K562 (cell line): ENCODE data around the gene MYL11. TPM values are rescaled to one million over a fixed set of nuclear protein-coding genes. Genes with fewer than 3 reads are reported as not detected.

Source experiments
- BRD9 ChIP-seq: fragments of 450-650 bp; IDR thresholded peaks from 2 replicates; pipeline ENCODE4 v1.6.1; 2018; ENCODE audit warnings: low read depth; ENCODE audit not compliant: partially characterized antibody
- KAT2B ChIP-seq: IDR thresholded peaks from one replicate; pipeline ENCODE4 v1.6.1; 2012; ENCODE audit warnings: low read depth, mild to moderate bottlenecking, control low read depth, inconsistent platforms, low read length, moderate library complexity
- NCOA2 ChIP-seq, 2 experiments: fragments of 450-650 bp; IDR thresholded peaks; 2 replicates each; pipeline ENCODE4 v1.6.1; 2018; ENCODE audit warnings: mild to moderate bottlenecking in 2 of 2, moderate library complexity in 1 of 2; ENCODE audit not compliant: partially characterized antibody in 2 of 2
- RB1 ChIP-seq: fragments of 450-650 bp; IDR thresholded peaks from 2 replicates; pipeline ENCODE4 v1.6.1; 2017; ENCODE audit warnings: low read depth, mild to moderate bottlenecking
- polyA plus RNA-seq, 8 experiments: library from polyadenylated mRNA; depleted of rRNA in 4 of 8; stranded (reverse) in 5 of 8; unstranded in 3 of 8; fragments of >200 nt; fragmentation: Nextera tagmentation in 2 of 8; fragmentation: Illumina TruSeq in 1 of 8; extraction: Ambion mirVana in 2 of 8; extraction: Trizol in 1 of 8; gene quantifications; 2 replicates each; pipeline versions ENCODE4 v1.2.1 to v1.2.3, GENCODE V29; 2011 to 2014; ENCODE audit warnings: inconsistent platforms in 1 of 8, missing spikeins in 1 of 8
- total RNA-seq, 7 experiments: library from RNA; depleted of rRNA in 6 of 7; stranded (reverse); fragments of >200 nt in 6 of 7; fragmentation: Illumina TruSeq in 2 of 7; extraction: Trizol in 2 of 7; gene quantifications; 2 replicates each; pipeline versions ENCODE4 v1.2.1 to v1.2.3, GENCODE V29; 2011 to 2021; ENCODE audit warnings: low replicate concordance in 1 of 7
- TF ChIP-seq, protein P1 (sequence below): fragments of 450-650 bp; IDR thresholded peaks from 2 replicates; pipeline ENCODE4 v1.6.1; 2016; ENCODE audit warnings: mild to moderate bottlenecking, moderate library complexity
- TF ChIP-seq, protein P2 (sequence below), 2 experiments: fragments of 450-650 bp in 1 of 2; sonication (generic) in 1 of 2; formaldehyde crosslinking in 1 of 2; IDR thresholded peaks; 2 replicates each; pipeline versions ENCODE4 v1.7.1 to v1.9.0; 2016 to 2022; ENCODE audit warnings: inconsistent platforms in 1 of 2, mild to moderate bottlenecking in 1 of 2, missing genetic modification reagents in 1 of 2
- TF ChIP-seq, protein P3 (sequence below): fragments of 250-450 bp; sonication (Bioruptor Pico); IDR thresholded peaks from 2 replicates; pipeline ENCODE4 v1.8.0; 2022; ENCODE audit warnings: moderate library complexity, mild to moderate bottlenecking, inconsistent platforms

The MYL11 gene
- total and polyA plus RNA-seq, 9 of the 15 experiments (the other 6 are each of a cell fraction or from before 2014, with no cell fraction given) = 0.31 to 1.5 (median 0.73) TPM; not detected in 4

DNA sequence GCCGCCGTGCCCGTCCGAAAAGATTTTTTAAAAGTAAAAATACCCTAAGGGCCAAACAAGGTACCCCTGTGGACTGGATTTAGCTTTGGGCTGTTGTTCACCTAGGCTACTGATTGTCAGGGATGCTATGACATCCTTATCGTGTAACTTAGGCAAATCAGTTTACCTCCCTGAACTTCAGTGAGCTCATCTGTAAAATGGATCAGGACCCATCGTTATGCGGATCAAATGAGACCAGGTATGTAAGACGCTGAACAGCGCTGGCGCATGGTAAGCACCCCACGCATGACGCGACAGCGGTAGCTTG is 32.1 kb downstream of the MYL11 start (continued):
- TF ChIP-seq, protein P1, sequence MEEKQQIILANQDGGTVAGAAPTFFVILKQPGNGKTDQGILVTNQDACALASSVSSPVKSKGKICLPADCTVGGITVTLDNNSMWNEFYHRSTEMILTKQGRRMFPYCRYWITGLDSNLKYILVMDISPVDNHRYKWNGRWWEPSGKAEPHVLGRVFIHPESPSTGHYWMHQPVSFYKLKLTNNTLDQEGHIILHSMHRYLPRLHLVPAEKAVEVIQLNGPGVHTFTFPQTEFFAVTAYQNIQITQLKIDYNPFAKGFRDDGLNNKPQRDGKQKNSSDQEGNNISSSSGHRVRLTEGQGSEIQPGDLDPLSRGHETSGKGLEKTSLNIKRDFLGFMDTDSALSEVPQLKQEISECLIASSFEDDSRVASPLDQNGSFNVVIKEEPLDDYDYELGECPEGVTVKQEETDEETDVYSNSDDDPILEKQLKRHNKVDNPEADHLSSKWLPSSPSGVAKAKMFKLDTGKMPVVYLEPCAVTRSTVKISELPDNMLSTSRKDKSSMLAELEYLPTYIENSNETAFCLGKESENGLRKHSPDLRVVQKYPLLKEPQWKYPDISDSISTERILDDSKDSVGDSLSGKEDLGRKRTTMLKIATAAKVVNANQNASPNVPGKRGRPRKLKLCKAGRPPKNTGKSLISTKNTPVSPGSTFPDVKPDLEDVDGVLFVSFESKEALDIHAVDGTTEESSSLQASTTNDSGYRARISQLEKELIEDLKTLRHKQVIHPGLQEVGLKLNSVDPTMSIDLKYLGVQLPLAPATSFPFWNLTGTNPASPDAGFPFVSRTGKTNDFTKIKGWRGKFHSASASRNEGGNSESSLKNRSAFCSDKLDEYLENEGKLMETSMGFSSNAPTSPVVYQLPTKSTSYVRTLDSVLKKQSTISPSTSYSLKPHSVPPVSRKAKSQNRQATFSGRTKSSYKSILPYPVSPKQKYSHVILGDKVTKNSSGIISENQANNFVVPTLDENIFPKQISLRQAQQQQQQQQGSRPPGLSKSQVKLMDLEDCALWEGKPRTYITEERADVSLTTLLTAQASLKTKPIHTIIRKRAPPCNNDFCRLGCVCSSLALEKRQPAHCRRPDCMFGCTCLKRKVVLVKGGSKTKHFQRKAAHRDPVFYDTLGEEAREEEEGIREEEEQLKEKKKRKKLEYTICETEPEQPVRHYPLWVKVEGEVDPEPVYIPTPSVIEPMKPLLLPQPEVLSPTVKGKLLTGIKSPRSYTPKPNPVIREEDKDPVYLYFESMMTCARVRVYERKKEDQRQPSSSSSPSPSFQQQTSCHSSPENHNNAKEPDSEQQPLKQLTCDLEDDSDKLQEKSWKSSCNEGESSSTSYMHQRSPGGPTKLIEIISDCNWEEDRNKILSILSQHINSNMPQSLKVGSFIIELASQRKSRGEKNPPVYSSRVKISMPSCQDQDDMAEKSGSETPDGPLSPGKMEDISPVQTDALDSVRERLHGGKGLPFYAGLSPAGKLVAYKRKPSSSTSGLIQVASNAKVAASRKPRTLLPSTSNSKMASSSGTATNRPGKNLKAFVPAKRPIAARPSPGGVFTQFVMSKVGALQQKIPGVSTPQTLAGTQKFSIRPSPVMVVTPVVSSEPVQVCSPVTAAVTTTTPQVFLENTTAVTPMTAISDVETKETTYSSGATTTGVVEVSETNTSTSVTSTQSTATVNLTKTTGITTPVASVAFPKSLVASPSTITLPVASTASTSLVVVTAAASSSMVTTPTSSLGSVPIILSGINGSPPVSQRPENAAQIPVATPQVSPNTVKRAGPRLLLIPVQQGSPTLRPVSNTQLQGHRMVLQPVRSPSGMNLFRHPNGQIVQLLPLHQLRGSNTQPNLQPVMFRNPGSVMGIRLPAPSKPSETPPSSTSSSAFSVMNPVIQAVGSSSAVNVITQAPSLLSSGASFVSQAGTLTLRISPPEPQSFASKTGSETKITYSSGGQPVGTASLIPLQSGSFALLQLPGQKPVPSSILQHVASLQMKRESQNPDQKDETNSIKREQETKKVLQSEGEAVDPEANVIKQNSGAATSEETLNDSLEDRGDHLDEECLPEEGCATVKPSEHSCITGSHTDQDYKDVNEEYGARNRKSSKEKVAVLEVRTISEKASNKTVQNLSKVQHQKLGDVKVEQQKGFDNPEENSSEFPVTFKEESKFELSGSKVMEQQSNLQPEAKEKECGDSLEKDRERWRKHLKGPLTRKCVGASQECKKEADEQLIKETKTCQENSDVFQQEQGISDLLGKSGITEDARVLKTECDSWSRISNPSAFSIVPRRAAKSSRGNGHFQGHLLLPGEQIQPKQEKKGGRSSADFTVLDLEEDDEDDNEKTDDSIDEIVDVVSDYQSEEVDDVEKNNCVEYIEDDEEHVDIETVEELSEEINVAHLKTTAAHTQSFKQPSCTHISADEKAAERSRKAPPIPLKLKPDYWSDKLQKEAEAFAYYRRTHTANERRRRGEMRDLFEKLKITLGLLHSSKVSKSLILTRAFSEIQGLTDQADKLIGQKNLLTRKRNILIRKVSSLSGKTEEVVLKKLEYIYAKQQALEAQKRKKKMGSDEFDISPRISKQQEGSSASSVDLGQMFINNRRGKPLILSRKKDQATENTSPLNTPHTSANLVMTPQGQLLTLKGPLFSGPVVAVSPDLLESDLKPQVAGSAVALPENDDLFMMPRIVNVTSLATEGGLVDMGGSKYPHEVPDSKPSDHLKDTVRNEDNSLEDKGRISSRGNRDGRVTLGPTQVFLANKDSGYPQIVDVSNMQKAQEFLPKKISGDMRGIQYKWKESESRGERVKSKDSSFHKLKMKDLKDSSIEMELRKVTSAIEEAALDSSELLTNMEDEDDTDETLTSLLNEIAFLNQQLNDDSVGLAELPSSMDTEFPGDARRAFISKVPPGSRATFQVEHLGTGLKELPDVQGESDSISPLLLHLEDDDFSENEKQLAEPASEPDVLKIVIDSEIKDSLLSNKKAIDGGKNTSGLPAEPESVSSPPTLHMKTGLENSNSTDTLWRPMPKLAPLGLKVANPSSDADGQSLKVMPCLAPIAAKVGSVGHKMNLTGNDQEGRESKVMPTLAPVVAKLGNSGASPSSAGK = no peak
- no peak for TF ChIP-seq KAT2B
- TF ChIP-seq, protein P2, sequence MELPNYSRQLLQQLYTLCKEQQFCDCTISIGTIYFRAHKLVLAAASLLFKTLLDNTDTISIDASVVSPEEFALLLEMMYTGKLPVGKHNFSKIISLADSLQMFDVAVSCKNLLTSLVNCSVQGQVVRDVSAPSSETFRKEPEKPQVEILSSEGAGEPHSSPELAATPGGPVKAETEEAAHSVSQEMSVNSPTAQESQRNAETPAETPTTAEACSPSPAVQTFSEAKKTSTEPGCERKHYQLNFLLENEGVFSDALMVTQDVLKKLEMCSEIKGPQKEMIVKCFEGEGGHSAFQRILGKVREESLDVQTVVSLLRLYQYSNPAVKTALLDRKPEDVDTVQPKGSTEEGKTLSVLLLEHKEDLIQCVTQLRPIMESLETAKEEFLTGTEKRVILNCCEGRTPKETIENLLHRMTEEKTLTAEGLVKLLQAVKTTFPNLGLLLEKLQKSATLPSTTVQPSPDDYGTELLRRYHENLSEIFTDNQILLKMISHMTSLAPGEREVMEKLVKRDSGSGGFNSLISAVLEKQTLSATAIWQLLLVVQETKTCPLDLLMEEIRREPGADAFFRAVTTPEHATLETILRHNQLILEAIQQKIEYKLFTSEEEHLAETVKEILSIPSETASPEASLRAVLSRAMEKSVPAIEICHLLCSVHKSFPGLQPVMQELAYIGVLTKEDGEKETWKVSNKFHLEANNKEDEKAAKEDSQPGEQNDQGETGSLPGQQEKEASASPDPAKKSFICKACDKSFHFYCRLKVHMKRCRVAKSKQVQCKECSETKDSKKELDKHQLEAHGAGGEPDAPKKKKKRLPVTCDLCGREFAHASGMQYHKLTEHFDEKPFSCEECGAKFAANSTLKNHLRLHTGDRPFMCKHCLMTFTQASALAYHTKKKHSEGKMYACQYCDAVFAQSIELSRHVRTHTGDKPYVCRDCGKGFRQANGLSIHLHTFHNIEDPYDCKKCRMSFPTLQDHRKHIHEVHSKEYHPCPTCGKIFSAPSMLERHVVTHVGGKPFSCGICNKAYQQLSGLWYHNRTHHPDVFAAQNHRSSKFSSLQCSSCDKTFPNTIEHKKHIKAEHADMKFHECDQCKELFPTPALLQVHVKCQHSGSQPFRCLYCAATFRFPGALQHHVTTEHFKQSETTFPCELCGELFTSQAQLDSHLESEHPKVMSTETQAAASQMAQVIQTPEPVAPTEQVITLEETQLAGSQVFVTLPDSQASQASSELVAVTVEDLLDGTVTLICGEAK (IDR thresholded peaks at IDR 0.05) = peak; percentile 40; the same call in 1 of the 2 replicates
- TF ChIP-seq, protein P2 (CRISPR knock-in tag; IDR thresholded peaks at IDR 0.05) = no peak
- TF ChIP-seq, protein P3, sequence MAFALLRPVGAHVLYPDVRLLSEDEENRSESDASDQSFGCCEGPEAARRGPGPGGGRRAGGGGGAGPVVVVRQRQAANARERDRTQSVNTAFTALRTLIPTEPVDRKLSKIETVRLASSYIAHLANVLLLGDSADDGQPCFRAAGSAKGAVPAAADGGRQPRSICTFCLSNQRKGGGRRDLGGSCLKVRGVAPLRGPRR (CRISPR knock-in tag) = 0 out of 2 replicates have a peak, but pooled peaks have one; percentile 23
- no peak for TF ChIP-seq BRD9
- TF ChIP-seq RB1 = no peak
- no peak for TF ChIP-seq NCOA2 (IDR thresholded peaks at IDR 0.05; ENCODE audit: partially characterized antibody in 2 of 2)
